Keratinocyte (primary cell): ENCODE data around the gene SAMD14. TPM values are rescaled to one million over a fixed set of nuclear protein-coding genes. Genes with fewer than 3 reads are reported as not detected.

Experiments used
- DNase-seq: peaks from one replicate; pipeline ENCODE4 v3.0.0-alpha.2; 2011; ENCODE audit warnings: low read depth, missing footprints, low spot score
- FAIRE-seq: peaks from 2 replicates; lab custom pipeline; 2011; peaks lifted over from hg19 to GRCh38; lab: Jason Lieb, UNC
- H2AFZ ChIP-seq: 2 replicates; pipeline ENCODE4 v1.6.0; 2012; ENCODE audit warnings: low read length, control low read depth, inconsistent platforms; ENCODE audit not compliant: control insufficient read depth
- H3K27ac ChIP-seq: 2 replicates; pipeline ENCODE4 v1.5.1; 2011; ENCODE audit warnings: low read length; ENCODE audit not compliant: control insufficient read depth, insufficient read depth
- H3K27me3 ChIP-seq: 3 replicates; pipeline ENCODE4 v1.6.0; 2011; ENCODE audit warnings: low read length; ENCODE audit not compliant: control insufficient read depth, insufficient read depth; ENCODE audit errors: extremely low read depth
- H3K36me3 ChIP-seq, 2 experiments: 2 replicates in 1 of 2; 3 replicates in 1 of 2; pipeline ENCODE4 v1.5.1; 2011; ENCODE audit warnings: low read length in 2 of 2, mild to moderate bottlenecking in 1 of 2; ENCODE audit not compliant: control insufficient read depth in 2 of 2, insufficient read depth in 2 of 2; ENCODE audit errors: extremely low read depth in 1 of 2
- H3K4me1 ChIP-seq: 3 replicates; pipeline ENCODE4 v1.5.1; 2011; ENCODE audit warnings: low read length; ENCODE audit not compliant: control insufficient read depth, insufficient read depth; ENCODE audit errors: extremely low read depth
- H3K4me2 ChIP-seq: 3 replicates; pipeline ENCODE4 v1.6.0; 2011; ENCODE audit warnings: low read depth, low read length; ENCODE audit not compliant: control insufficient read depth, insufficient read depth; ENCODE audit errors: extremely low read depth
- H3K4me3 ChIP-seq, 3 experiments: fragments of 200-600 bp in 1 of 3; sonication (generic) in 1 of 3; 2 replicates in 2 of 3; 3 replicates in 1 of 3; pipeline ENCODE4 v1.5.1; 2011 to 2016; ENCODE audit warnings: low read length in 3 of 3, mild to moderate bottlenecking in 3 of 3, control low read depth in 2 of 3, inconsistent platforms in 1 of 3, low read depth in 1 of 3, mixed read lengths in 1 of 3, mixed run types in 1 of 3, moderate library complexity in 1 of 3; ENCODE audit not compliant: control insufficient read depth in 2 of 3, insufficient read depth in 2 of 3; ENCODE audit errors: extremely low read depth in 1 of 3
- H3K79me2 ChIP-seq: 2 replicates; pipeline ENCODE4 v1.6.0; 2012; ENCODE audit warnings: low read length; ENCODE audit not compliant: control insufficient read depth, insufficient read depth
- H3K9ac ChIP-seq: 3 replicates; pipeline ENCODE4 v1.6.0; 2011; ENCODE audit warnings: low read length; ENCODE audit not compliant: control insufficient read depth, insufficient read depth; ENCODE audit errors: extremely low read depth
- H3K9me1 ChIP-seq: 3 replicates; pipeline ENCODE4 v1.6.0; 2011; ENCODE audit warnings: low read length; ENCODE audit not compliant: control insufficient read depth, insufficient read depth; ENCODE audit errors: extremely low read depth
- H3K9me3 ChIP-seq: 2 replicates; pipeline ENCODE4 v1.5.1; 2012; ENCODE audit warnings: low read depth, low read length; ENCODE audit not compliant: control insufficient read depth
- H4K20me1 ChIP-seq: 3 replicates; pipeline ENCODE4 v1.6.0; 2011; ENCODE audit warnings: low read length; ENCODE audit not compliant: control insufficient read depth, insufficient read depth; ENCODE audit errors: extremely low read depth
- CTCF ChIP-seq, 3 experiments: IDR thresholded peaks in 1 of 3; conservative IDR thresholded peaks in 1 of 3; optimal IDR thresholded peaks in 1 of 3; 2 replicates in 2 of 3; 3 replicates in 1 of 3; pipeline versions ENCODE3 to v1.5.1; 2011; ENCODE audit warnings: low read length in 3 of 3, mild to moderate bottlenecking in 3 of 3, moderate library complexity in 2 of 3, control low read depth in 1 of 3, inconsistent platforms in 1 of 3; ENCODE audit not compliant: insufficient read depth in 2 of 3; ENCODE audit errors: extremely low read depth in 1 of 3
- EZH2 ChIP-seq: IDR thresholded peaks from one replicate; pipeline ENCODE4 v1.6.1; 2012; ENCODE audit warnings: inconsistent platforms, mild to moderate bottlenecking, low read length, moderate library complexity
- dilution Hi-C: fragments of 300-500 bp; cut with MboI; formaldehyde crosslinking; loops from one replicate; pipeline ENCODE4 v1.7.0; 2020; ENCODE audit warnings: low sequenced_read_pairs; ENCODE audit not compliant: extremely low pct_ligation_motif_present
- polyA plus RNA-seq, 5 experiments: library from polyadenylated mRNA; depleted of rRNA in 3 of 5; stranded (reverse) in 3 of 5; stranded (forward) in 1 of 5; unstranded in 1 of 5; fragments of >200 nt; gene quantifications; 1 replicate in 1 of 5; 2 replicates in 3 of 5; 3 replicates in 1 of 5; pipeline versions ENCODE4 v1.2.1 to v1.2.3, GENCODE V29; 2011 to 2012; ENCODE audit warnings: missing spikeins in 2 of 5, low read depth in 1 of 5, low replicate concordance in 1 of 5

SAMD14 gene
- polyA plus RNA-seq, 1 donor (not counting 4 experiments of a cell fraction or from before 2014, with no cell fraction given), result not detected

- FAIRE-seq (peak; percentile 94), DNase-seq (no peak)
- TF ChIP-seq CTCF (optimal IDR thresholded peaks at IDR 0.05 in 1 of 3, IDR thresholded peaks at IDR 0.05 in 1 of 3, conservative IDR thresholded peaks at IDR 0.05 in 1 of 3; ENCODE audit: extremely low read depth in 1 of 3, insufficient read depth in 2 of 3, low read length in 3 of 3), result no peak
- TF ChIP-seq EZH2, result no peak
Observed at GRCh38 chr17:50107790-50108414, 22.1 kb downstream of the SAMD14 start.

GRCh38 chr17:50106393-50107131 lies 23.4 kb downstream of the SAMD14 start:
- Histone ChIP-seq H3K9me3 (no peaks in the 10 kb centered on the region), H3K36me3 (peaks cover 0 to 2% of the 10 kb centered on the region in 2 experiments), H3K27ac (no peak overlapping the region), H2AFZ (no peak overlapping the region), H3K9me1 (no peaks in the 10 kb centered on the region), H3K4me3 (no peak overlapping the region), H3K9ac (no peak overlapping the region), H3K4me2 (no peak overlapping the region), H3K4me1 (peaks cover 26% of the 10 kb centered on the region), H4K20me1 (no peaks in the 10 kb centered on the region), H3K27me3 (no peaks in the 10 kb centered on the region), H3K79me2 (no peaks in the 10 kb centered on the region)
- TF ChIP-seq EZH2 (no peak), CTCF (optimal IDR thresholded peaks at IDR 0.05 in 1 of 3, IDR thresholded peaks at IDR 0.05 in 1 of 3, conservative IDR thresholded peaks at IDR 0.05 in 1 of 3; ENCODE audit: extremely low read depth in 1 of 3, insufficient read depth in 2 of 3, low read length in 3 of 3) (no peak)
- DNase-seq (no peak), FAIRE-seq (no peak)
- dilution Hi-C loops, result no loop called here

More at GRCh38 chr17:50107790-50108414, 22.1 kb downstream of the SAMD14 start:
- Histone ChIP-seq H3K79me2 (no peaks in the 10 kb centered on the region), H3K36me3 (peaks cover 0 to 2% of the 10 kb centered on the region in 2 experiments), H3K4me3 (no peak overlapping the region), H3K4me1 (peaks cover 24% of the 10 kb centered on the region), H2AFZ (no peak overlapping the region), H3K9ac (no peak overlapping the region), H3K4me2 (peak overlapping the region; percentile 80), H4K20me1 (no peaks in the 10 kb centered on the region), H3K9me3 (no peaks in the 10 kb centered on the region), H3K9me1 (no peaks in the 10 kb centered on the region), H3K27ac (peak overlapping the region; percentile 38), H3K27me3 (no peaks in the 10 kb centered on the region)
- dilution Hi-C loops, result no loop called here
